Measurements from ENCODE around the gene CHN2.

DNA sequence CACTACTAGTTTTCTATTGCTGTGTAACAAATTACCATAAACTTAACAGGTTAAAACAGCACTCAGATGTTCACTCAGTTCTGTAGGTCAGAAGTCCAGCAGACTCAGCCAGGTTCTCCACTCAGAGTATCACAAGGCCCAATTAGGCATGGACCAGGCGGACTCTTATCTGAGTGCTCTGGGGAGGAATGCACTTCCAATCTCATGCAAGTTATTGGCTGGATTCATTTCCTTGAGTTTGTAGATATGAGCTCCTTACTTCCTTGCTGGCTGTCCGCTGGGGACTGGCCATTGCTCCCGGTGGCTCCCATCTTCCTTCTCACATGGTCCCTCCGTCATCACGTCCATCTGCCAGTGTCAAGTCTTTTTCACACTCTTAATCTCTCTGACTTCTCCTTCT lies 232.0 kb downstream of the CHN2 start:
- TF ChIP-seq POLR2A (IDR thresholded peaks at IDR 0.05; ENCODE audit: low read depth, low read length) (no peak), POLR2AphosphoS5 (IDR thresholded peaks at IDR 0.05; ENCODE audit: low read depth, low read length) (no peak), TAF1 (IDR thresholded peaks at IDR 0.05; ENCODE audit: borderline replicate concordance, low read depth, low read length) (no peak)

All from GM12892 (cell line).